HL-60 (cell line): Measurements from ENCODE around the gene S100B.

Experiments
- DNase-seq, 2 experiments: peaks; one replicate each; pipeline ENCODE4 v3.0.0-alpha.2; 2010 to 2020; ENCODE audit warnings: low read depth in 1 of 2, low spot score in 1 of 2
- H3K27ac ChIP-seq: fragments of 250-450 bp; sonication (Bioruptor Pico); replicated peaks from 2 replicates; pipeline ENCODE4 v1.5.1; 2020; ENCODE audit warnings: mild to moderate bottlenecking, moderate library complexity
- H3K27me3 ChIP-seq: fragments of 250-450 bp; sonication (Bioruptor Pico); 2 replicates; pipeline ENCODE4 v1.5.1; 2021; ENCODE audit warnings: mild to moderate bottlenecking, moderate library complexity; ENCODE audit not compliant: insufficient read depth, poor library complexity, severe bottlenecking
- H3K4me3 ChIP-seq: replicated peaks from 2 replicates; pipeline ENCODE4 v1.5.1; 2011; ENCODE audit warnings: mild to moderate bottlenecking, control low read depth, low read length; ENCODE audit not compliant: insufficient read depth
- CTCF ChIP-seq: IDR thresholded peaks from one replicate; pipeline ENCODE4 v1.5.1; 2011; ENCODE audit warnings: low read length, control low read depth, inconsistent platforms; ENCODE audit not compliant: insufficient read depth
- GABPA ChIP-seq: IDR thresholded peaks from 2 replicates; pipeline ENCODE4 v1.6.1; 2012; ENCODE audit warnings: low read depth
- POLR2AphosphoS5 ChIP-seq: IDR thresholded peaks from 2 replicates; pipeline ENCODE4 v1.6.1; 2012; ENCODE audit warnings: low read depth
- REST ChIP-seq: IDR thresholded peaks from 2 replicates; pipeline ENCODE4 v1.6.1; 2012; ENCODE audit warnings: low read depth; ENCODE audit not compliant: insufficient replicate concordance
- SPI1 ChIP-seq: IDR thresholded peaks from 2 replicates; pipeline ENCODE4 v1.6.1; 2012; ENCODE audit warnings: low read depth, mild to moderate bottlenecking, borderline replicate concordance

Gene S100B

GRCh38 chr21:46645840-46646239 lies 41.0 kb upstream of the S100B start:
- no peak for TF ChIP-seq CTCF
- TF ChIP-seq POLR2AphosphoS5, result no peak
- TF ChIP-seq SPI1, result no peak
- no peak for TF ChIP-seq GABPA
- no peak for TF ChIP-seq REST
- Histone ChIP-seq H3K27me3 (no peaks in the 10 kb centered on the region), H3K4me3 (no peak overlapping the region), H3K27ac (no peak overlapping the region)
- DNase-seq, result no peak

- TF ChIP-seq REST, result no peak
- no peak for TF ChIP-seq CTCF
- TF ChIP-seq POLR2AphosphoS5, result no peak
- TF ChIP-seq GABPA, result no peak
- TF ChIP-seq SPI1, result no peak
- no peak overlapping the region for H3K27ac ChIP-seq
- no peak for DNase-seq
- no peak overlapping the region for H3K4me3 ChIP-seq
- no peaks in the 10 kb centered on the region for H3K27me3 ChIP-seq
These were observed 38.7 kb upstream of the S100B start for GRCh38 chr21:46643379-46644177.

GRCh38 chr21:46641656-46642055 lies 36.8 kb upstream of the S100B start:
- TF ChIP-seq GABPA, result no peak
- TF ChIP-seq CTCF, result no peak
- TF ChIP-seq SPI1, result no peak
- no peak for TF ChIP-seq REST
- no peak for TF ChIP-seq POLR2AphosphoS5
- H3K4me3 ChIP-seq, result no peak overlapping the region
- H3K27me3 ChIP-seq, result no peaks in the 10 kb centered on the region
- no peak overlapping the region for H3K27ac ChIP-seq
- no peak for DNase-seq
